Suprapubic skin (tissue), 4 donors: ENCODE results near the gene HBZ. TPM values are rescaled to one million over a fixed set of nuclear protein-coding genes. Genes with fewer than 3 reads are reported as not detected.
"Not testable (repeated sequence)": the region's sequence is repeated elsewhere in the genome, so short reads cannot be mapped to it uniquely, and the experiment has no call there.

Experiments
- DNase-seq, 2 donors: peaks; one replicate each; pipeline ENCODE4 v3.0.0-alpha.2; 2019; ENCODE audit warnings: low spot score in 2 of 2
- H3K27ac ChIP-seq: fragments of 200-600 bp; sonication (generic); one replicate; pipeline ENCODE4 v1.5.1; 2019
- H3K27me3 ChIP-seq: fragments of 200-600 bp; sonication (generic); one replicate; pipeline ENCODE4 v1.5.1; 2019
- H3K36me3 ChIP-seq: fragments of 200-600 bp; sonication (generic); one replicate; pipeline ENCODE4 v1.5.1; 2019
- H3K4me1 ChIP-seq: fragments of 200-600 bp; sonication (generic); one replicate; pipeline ENCODE4 v1.5.1; 2019
- H3K4me3 ChIP-seq: fragments of 200-600 bp; sonication (generic); one replicate; pipeline ENCODE4 v1.5.1; 2019; ENCODE audit warnings: mild to moderate bottlenecking
- H3K9me3 ChIP-seq: fragments of 200-600 bp; sonication (generic); one replicate; pipeline ENCODE4 v1.5.1; 2019
- EP300 ChIP-seq: sonication (generic); formaldehyde crosslinking; IDR thresholded peaks from one replicate; pipeline ENCODE4 v1.6.1; 2017; ENCODE audit warnings: antibody characterized with exemption
- POLR2A ChIP-seq, 2 donors: fragments of 450-650 bp; IDR thresholded peaks; one replicate each; pipeline ENCODE4 v1.6.1; 2017; ENCODE audit warnings: antibody characterized with exemption in 2 of 2, mild to moderate bottlenecking in 2 of 2, moderate library complexity in 2 of 2
- POLR2AphosphoS5 ChIP-seq, 3 donors: sonication (generic); formaldehyde crosslinking; IDR thresholded peaks; one replicate each; pipeline ENCODE4 v1.6.1; 2017; ENCODE audit warnings: antibody characterized with exemption in 3 of 3
- WGBS: methylation state at CpG from one replicate; pipeline ENCODE4 v1.1.5; 2018; 5-methylcytosine and 5-hydroxymethylcytosine counted together
- total RNA-seq, 4 donors: library from RNA; depleted of rRNA; stranded (reverse); fragments of >200 nt; gene quantifications; one replicate each; pipeline ENCODE4 v1.1.0, GENCODE V29; 2016
- TF ChIP-seq, protein P1 (sequence below), 2 donors: fragments of 200-600 bp in 1 of 2; fragments of 450-650 bp in 1 of 2; sonication (generic) in 1 of 2; IDR thresholded peaks; one replicate each; pipeline ENCODE4 v1.5.1; 2016 to 2019; ENCODE audit warnings: antibody characterized with exemption in 2 of 2, mild to moderate bottlenecking in 1 of 2, moderate library complexity in 1 of 2

The HBZ gene
- total RNA-seq, 4 donors from 2014 or later: not detected

DNA sequence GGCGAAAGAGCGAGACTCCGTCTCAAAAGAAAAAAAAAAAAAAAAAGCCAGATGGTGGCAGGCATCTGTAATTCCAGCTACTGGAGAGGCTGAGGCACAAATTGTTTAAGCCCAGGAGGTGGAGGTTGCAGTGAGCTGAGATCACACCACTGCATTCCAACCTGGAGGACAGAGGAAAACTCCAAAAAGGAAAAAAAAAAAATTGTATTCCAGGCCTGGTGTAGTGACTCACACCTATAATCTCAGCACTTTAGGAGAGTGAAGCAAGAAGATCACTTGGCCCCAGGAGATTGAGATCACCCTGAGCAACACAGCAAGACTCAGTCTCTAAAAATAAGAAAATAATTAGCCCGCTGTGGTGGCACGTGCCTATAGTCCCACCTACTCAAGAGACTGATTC is 47.9 kb downstream of the HBZ start:
- Histone ChIP-seq H3K4me3 (no peak overlapping the region), H3K9me3 (no peaks in the 10 kb centered on the region), H3K27ac (no peak overlapping the region), H3K4me1 (no peaks in the 10 kb centered on the region), H3K27me3 (no peaks in the 10 kb centered on the region), H3K36me3 (peaks cover 94% of the 10 kb centered on the region)
- no peak for DNase-seq
- 98% methylated on average over 5 of the region's 5 CpGs for WGBS
- TF ChIP-seq POLR2A (IDR thresholded peaks at IDR 0.05) (no peak), POLR2AphosphoS5 (IDR thresholded peaks at IDR 0.05) (no peak), EP300 (no peak)
- TF ChIP-seq, protein P1, sequence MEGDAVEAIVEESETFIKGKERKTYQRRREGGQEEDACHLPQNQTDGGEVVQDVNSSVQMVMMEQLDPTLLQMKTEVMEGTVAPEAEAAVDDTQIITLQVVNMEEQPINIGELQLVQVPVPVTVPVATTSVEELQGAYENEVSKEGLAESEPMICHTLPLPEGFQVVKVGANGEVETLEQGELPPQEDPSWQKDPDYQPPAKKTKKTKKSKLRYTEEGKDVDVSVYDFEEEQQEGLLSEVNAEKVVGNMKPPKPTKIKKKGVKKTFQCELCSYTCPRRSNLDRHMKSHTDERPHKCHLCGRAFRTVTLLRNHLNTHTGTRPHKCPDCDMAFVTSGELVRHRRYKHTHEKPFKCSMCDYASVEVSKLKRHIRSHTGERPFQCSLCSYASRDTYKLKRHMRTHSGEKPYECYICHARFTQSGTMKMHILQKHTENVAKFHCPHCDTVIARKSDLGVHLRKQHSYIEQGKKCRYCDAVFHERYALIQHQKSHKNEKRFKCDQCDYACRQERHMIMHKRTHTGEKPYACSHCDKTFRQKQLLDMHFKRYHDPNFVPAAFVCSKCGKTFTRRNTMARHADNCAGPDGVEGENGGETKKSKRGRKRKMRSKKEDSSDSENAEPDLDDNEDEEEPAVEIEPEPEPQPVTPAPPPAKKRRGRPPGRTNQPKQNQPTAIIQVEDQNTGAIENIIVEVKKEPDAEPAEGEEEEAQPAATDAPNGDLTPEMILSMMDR (IDR thresholded peaks at IDR 0.05): no peak

DNA sequence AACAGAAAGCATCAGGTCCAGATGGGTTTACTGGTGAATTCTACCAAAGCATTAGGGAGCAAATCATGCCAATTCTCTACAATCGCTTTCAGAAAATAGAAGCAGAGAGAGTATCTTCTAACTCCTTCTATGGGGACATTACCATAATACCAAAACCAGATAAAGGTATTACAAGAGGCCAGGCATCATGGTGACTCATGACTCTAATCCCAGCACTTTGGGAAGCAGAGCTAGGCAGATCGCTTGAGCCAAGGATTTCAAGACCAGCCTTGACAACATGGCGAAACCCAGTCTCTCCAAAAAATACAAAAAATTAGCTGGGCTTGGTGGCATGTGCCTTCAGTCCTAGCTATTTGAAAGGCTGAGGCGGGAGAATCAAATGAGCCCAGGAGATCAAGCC is 50.8 kb downstream of the HBZ start:
- Histone ChIP-seq H3K36me3 (peaks cover 90% of the 10 kb centered on the region), H3K27me3 (no peaks in the 10 kb centered on the region), H3K9me3 (no peaks in the 10 kb centered on the region), H3K4me1 (no peaks in the 10 kb centered on the region), H3K27ac (no peak overlapping the region), H3K4me3 (no peak overlapping the region)
- no peak for TF ChIP-seq EP300
- TF ChIP-seq, protein P1 (IDR thresholded peaks at IDR 0.05): no peak
- no peak for TF ChIP-seq POLR2A (IDR thresholded peaks at IDR 0.05)
- no peak for DNase-seq
- 94% methylated on average over 4 of the region's 4 CpGs for WGBS

DNA sequence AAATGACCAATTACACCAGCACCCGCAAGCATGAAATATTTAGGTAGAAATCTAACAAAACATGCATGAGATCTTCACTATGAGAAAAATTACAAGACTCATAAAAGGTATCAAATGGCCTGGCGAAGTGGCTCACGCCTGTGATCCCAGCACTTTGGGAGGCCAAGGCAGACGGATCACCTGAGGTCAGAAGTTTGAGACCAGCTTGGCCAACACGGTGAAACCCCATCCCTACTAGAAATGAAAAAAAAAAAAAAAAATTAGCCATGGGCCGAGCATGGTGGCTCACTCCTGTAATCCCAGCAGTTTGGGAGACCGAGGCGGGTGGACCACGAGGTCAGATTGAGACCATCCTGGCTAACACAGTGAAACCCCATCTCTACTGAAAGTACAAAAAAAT is 51.6 kb downstream of the HBZ start:
- H3K27me3 ChIP-seq, H3K4me1 ChIP-seq, H3K27ac ChIP-seq, DNase-seq, H3K9me3 ChIP-seq, H3K4me3 ChIP-seq: not testable (repeated sequence)
- 88% methylated on average over 9 of the region's 9 CpGs for WGBS
- H3K36me3 ChIP-seq: peaks cover 90% of the 10 kb centered on the region

Other genes starting within 250 kb of the HBZ start
- gene POLR3K, start 99.0 kb upstream of the HBZ start, total RNA-seq: 1 to 10 TPM; 2.0 to 2.8 (median 2.7) TPM
- gene SNRNP25, start 98.8 kb upstream of the HBZ start, total RNA-seq: 10 to 100 TPM in 2 of 4 donors, 1 to 10 TPM in 2; 9.5 to 21.7 (median 13.9) TPM
- 100 to 1,000 TPM in 1 of 4 donors, 10 to 100 TPM in 3; 32.1 to 107 (median 41.2) TPM for gene RHBDF1, start 80.0 kb upstream of the HBZ start, total RNA-seq
- 10 to 100 TPM; 46.8 to 94.4 (median 70.9) TPM for gene MPG, start 74.4 kb upstream of the HBZ start, total RNA-seq
- 10 to 100 TPM; 21.1 to 48.3 (median 35.6) TPM for gene NPRL3, start 14.0 kb upstream of the HBZ start, total RNA-seq
- not detected for gene HBM, start 13.3 kb downstream of the HBZ start, total RNA-seq
- gene HBA2, start 20.2 kb downstream of the HBZ start, total RNA-seq: 100 to 1,000 TPM in 2 of 4 donors, 10 to 100 TPM in 2; 13.0 to 282 (median 96.5) TPM
- gene HBA1, start 24.0 kb downstream of the HBZ start, total RNA-seq: 100 to 1,000 TPM in 2 of 4 donors, 10 to 100 TPM in 2; 10.5 to 265 (median 77.7) TPM
- gene HBQ1, start 27.8 kb downstream of the HBZ start, total RNA-seq: not detected
- gene LUC7L, start 76.8 kb downstream of the HBZ start, total RNA-seq: 100 to 1,000 TPM in 1 of 4 donors, 10 to 100 TPM in 3; 47.6 to 206 (median 59.5) TPM
- 100 to 1,000 TPM; 108 to 124 (median 121) TPM for gene FAM234A, start 82.2 kb downstream of the HBZ start, total RNA-seq
- gene RGS11, start 123.3 kb downstream of the HBZ start, total RNA-seq: 1 to 10 TPM in 1 of 4 donors, under 1 TPM in 3; 0.30 to 1.5 (median 0.59) TPM
- gene ARHGDIG, start 127.9 kb downstream of the HBZ start, total RNA-seq: not detected
- not detected for gene PDIA2, start 130.5 kb downstream of the HBZ start, total RNA-seq
- 10 to 100 TPM; 34.3 to 38.4 (median 37.2) TPM for gene AXIN1, start 200.1 kb downstream of the HBZ start, total RNA-seq
- gene MRPL28, start 217.9 kb downstream of the HBZ start, total RNA-seq: 10 to 100 TPM; 40.9 to 66.7 (median 52.7) TPM
- gene PGAP6, start 229.3 kb downstream of the HBZ start, total RNA-seq: 10 to 100 TPM; 12.6 to 19.3 (median 15.5) TPM
- gene NME4, start 244.6 kb downstream of the HBZ start, total RNA-seq: 10 to 100 TPM; 25.3 to 29.9 (median 27.7) TPM
- 10 to 100 TPM in 3 of 4 donors, 1 to 10 TPM in 1; 9.1 to 23.4 (median 12.3) TPM for gene DECR2, start 249.2 kb downstream of the HBZ start, total RNA-seq